ENCODE results near the gene PRIM2.

Gene PRIM2

DNA sequence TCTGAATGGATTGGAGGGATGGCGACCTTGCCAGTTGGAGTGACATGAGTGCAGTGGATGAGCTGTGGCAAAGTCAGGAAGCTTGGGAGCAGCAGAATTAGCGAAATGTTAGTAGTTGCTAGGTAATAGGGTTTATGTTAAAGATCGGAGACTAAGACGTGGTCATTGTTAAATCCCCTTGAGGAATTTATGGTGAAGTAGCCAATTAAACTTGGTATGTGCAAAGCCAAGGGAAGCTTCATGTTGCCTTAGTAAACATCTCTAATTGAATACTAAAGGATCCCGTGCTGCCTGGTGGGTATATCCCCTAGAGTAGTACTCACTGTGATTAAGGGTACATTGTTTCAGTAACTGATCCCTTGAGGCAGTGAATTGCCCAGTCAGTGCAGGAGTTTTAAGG is 106.0 kb downstream of the PRIM2 start:
- TF ChIP-seq, protein P1, sequence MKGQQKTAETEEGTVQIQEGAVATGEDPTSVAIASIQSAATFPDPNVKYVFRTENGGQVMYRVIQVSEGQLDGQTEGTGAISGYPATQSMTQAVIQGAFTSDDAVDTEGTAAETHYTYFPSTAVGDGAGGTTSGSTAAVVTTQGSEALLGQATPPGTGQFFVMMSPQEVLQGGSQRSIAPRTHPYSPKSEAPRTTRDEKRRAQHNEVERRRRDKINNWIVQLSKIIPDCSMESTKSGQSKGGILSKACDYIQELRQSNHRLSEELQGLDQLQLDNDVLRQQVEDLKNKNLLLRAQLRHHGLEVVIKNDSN (IDR thresholded peaks at IDR 0.05), result no peak
- TF ChIP-seq CEBPB (IDR thresholded peaks at IDR 0.05) (no peak), EP300 (IDR thresholded peaks at IDR 0.05; ENCODE audit: borderline replicate concordance) (no peak), TCF12 (IDR thresholded peaks at IDR 0.05; ENCODE audit: low read depth) (no peak), NFIC (IDR thresholded peaks at IDR 0.05) (no peak), ZBTB7A (IDR thresholded peaks at IDR 0.05; ENCODE audit: low read depth) (no peak), YY1 (IDR thresholded peaks at IDR 0.05; ENCODE audit: low read depth) (no peak), TEAD4 (IDR thresholded peaks at IDR 0.05) (no peak), FOXM1 (IDR thresholded peaks at IDR 0.05; ENCODE audit: borderline replicate concordance, low read depth) (no peak), EGR1 (IDR thresholded peaks at IDR 0.05) (no peak), CREB1 (IDR thresholded peaks at IDR 0.05; ENCODE audit: low read depth) (no peak), TAF1 (IDR thresholded peaks at IDR 0.05; ENCODE audit: low read depth) (no peak), RAD21 (IDR thresholded peaks at IDR 0.05; ENCODE audit: low read depth) (no peak)
- TF ChIP-seq, protein P2, sequence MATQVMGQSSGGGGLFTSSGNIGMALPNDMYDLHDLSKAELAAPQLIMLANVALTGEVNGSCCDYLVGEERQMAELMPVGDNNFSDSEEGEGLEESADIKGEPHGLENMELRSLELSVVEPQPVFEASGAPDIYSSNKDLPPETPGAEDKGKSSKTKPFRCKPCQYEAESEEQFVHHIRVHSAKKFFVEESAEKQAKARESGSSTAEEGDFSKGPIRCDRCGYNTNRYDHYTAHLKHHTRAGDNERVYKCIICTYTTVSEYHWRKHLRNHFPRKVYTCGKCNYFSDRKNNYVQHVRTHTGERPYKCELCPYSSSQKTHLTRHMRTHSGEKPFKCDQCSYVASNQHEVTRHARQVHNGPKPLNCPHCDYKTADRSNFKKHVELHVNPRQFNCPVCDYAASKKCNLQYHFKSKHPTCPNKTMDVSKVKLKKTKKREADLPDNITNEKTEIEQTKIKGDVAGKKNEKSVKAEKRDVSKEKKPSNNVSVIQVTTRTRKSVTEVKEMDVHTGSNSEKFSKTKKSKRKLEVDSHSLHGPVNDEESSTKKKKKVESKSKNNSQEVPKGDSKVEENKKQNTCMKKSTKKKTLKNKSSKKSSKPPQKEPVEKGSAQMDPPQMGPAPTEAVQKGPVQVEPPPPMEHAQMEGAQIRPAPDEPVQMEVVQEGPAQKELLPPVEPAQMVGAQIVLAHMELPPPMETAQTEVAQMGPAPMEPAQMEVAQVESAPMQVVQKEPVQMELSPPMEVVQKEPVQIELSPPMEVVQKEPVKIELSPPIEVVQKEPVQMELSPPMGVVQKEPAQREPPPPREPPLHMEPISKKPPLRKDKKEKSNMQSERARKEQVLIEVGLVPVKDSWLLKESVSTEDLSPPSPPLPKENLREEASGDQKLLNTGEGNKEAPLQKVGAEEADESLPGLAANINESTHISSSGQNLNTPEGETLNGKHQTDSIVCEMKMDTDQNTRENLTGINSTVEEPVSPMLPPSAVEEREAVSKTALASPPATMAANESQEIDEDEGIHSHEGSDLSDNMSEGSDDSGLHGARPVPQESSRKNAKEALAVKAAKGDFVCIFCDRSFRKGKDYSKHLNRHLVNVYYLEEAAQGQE (IDR thresholded peaks at IDR 0.05; ENCODE audit: low read depth), result no peak

DNA sequence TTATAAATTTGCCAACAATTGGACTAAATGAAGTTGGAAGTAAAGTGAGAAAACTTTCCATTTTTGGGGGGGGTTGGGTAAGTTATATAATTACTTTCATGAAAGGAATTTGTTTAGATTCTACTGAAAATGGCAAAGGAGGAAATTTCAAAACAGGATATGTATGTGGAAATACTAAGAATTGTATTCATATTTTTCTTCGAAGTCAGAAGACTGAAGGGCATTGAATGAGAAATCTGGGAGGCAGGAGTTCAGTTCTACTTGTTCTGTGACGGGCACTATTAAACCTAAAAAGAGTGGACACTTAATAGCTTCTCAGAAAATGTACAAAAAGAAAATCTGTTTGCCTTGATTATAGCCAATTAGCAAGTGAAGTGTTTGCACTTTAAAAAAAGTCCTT is 114.7 kb downstream of the PRIM2 start:
- no peak for TF ChIP-seq YY1 (IDR thresholded peaks at IDR 0.05; ENCODE audit: low read depth)
- no peak for TF ChIP-seq TCF12 (IDR thresholded peaks at IDR 0.05; ENCODE audit: low read depth)
- no peak for TF ChIP-seq RAD21 (IDR thresholded peaks at IDR 0.05; ENCODE audit: low read depth)
- TF ChIP-seq TAF1 (IDR thresholded peaks at IDR 0.05; ENCODE audit: low read depth), result no peak
- TF ChIP-seq, protein P1 (IDR thresholded peaks at IDR 0.05), result no peak
- TF ChIP-seq TEAD4 (IDR thresholded peaks at IDR 0.05), result no peak
- no peak for TF ChIP-seq FOXM1 (IDR thresholded peaks at IDR 0.05; ENCODE audit: borderline replicate concordance, low read depth)
- no peak for TF ChIP-seq EP300 (IDR thresholded peaks at IDR 0.05; ENCODE audit: borderline replicate concordance)
- no peak for TF ChIP-seq CREB1 (IDR thresholded peaks at IDR 0.05; ENCODE audit: low read depth)

DNA sequence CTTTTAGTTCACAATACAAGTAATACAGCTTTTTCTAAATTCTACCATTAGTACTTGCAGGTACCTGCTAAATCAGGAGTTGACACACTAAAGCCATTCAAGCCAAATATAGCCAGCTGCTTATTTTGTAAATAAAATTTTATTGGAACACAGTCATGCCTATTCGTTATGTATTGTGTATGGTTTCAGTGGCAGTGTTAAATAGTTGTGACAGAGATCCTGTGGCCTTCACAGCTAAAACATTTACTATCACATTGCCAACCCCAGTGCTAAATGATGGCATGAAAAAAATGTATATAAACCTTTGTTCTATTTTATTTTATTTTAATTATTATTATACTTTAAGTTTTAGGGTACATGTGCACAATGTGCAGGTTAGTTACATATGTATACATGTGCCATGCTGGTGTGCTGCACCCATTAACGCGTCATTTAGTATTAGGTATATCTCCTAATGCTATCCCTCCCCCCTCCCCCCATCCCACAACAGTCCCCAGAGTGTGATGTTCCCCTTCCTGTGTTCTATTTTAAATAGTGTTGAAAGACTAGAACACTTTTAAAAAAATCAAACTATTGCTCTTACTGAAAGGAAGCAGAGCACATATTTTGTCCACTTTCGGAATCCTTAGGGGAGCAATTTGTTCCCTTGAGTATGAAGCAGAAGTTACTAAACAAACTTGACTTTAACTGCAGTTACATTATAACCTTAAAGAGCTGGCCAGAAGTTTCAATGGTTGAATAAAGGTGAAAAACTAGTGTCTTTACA is 115.7 kb downstream of the PRIM2 start:
- TF ChIP-seq CREB1 (IDR thresholded peaks at IDR 0.05; ENCODE audit: low read depth), result no peak
- no peak for TF ChIP-seq TCF12 (IDR thresholded peaks at IDR 0.05; ENCODE audit: low read depth)
- TF ChIP-seq ZBTB7A (IDR thresholded peaks at IDR 0.05; ENCODE audit: low read depth), result no peak
- TF ChIP-seq CEBPB (IDR thresholded peaks at IDR 0.05), result no peak
- no peak for TF ChIP-seq EGR1 (IDR thresholded peaks at IDR 0.05)
- no peak for TF ChIP-seq NFIC (IDR thresholded peaks at IDR 0.05)
- TF ChIP-seq FOXM1 (IDR thresholded peaks at IDR 0.05; ENCODE audit: borderline replicate concordance, low read depth), result no peak

GRCh38 chr6:57434944-57435343 is 117.5 kb downstream of the PRIM2 start:
- TF ChIP-seq NFIC (IDR thresholded peaks at IDR 0.05) (no peak), TEAD4 (IDR thresholded peaks at IDR 0.05) (no peak), FOXM1 (IDR thresholded peaks at IDR 0.05; ENCODE audit: borderline replicate concordance, low read depth) (no peak), MAX (IDR thresholded peaks at IDR 0.05) (no peak), TAF1 (IDR thresholded peaks at IDR 0.05; ENCODE audit: low read depth) (no peak), RAD21 (IDR thresholded peaks at IDR 0.05; ENCODE audit: low read depth) (no peak), EP300 (IDR thresholded peaks at IDR 0.05; ENCODE audit: borderline replicate concordance) (no peak), YY1 (IDR thresholded peaks at IDR 0.05; ENCODE audit: low read depth) (no peak)

DNA sequence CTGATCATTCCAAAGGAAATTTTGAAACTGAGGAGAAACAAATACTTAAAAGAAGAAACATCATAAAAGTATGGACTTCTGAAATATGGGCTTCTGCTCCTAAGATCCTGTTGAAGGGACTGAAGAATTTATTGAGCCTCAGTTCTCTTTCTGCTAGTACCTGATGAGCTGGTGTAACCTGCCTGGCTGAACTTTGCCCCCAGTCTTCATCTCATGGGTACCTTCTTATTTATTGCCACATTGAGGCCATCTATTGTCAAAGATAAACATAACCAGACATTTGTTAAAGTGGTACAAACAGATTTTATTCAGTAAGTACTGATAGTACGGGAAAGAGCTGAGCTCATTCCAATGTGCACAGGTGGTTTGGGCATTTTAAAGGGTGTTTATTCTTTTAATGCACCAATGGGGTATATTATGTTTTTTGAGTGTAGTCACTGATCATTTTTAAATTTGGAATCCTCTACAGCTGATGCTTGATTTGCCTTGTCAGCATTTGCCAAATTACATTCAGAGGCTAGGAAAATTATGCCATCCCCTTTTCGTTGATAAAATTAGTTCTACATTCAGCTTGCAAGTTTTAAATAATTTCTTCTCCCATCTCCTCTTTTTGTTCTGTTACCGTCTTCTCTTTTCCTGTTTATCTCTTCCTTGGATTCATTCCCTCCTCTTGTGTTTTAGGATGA is 118.2 kb downstream of the PRIM2 start:
- no peak for TF ChIP-seq TAF1 (IDR thresholded peaks at IDR 0.05; ENCODE audit: low read depth)
- no peak for TF ChIP-seq ZBTB7A (IDR thresholded peaks at IDR 0.05; ENCODE audit: low read depth)
- no peak for TF ChIP-seq EGR1 (IDR thresholded peaks at IDR 0.05)
- no peak for TF ChIP-seq YY1 (IDR thresholded peaks at IDR 0.05; ENCODE audit: low read depth)
- no peak for TF ChIP-seq CREB1 (IDR thresholded peaks at IDR 0.05; ENCODE audit: low read depth)
- TF ChIP-seq, protein P1 (IDR thresholded peaks at IDR 0.05), result no peak
- no peak for TF ChIP-seq EP300 (IDR thresholded peaks at IDR 0.05; ENCODE audit: borderline replicate concordance)
- no peak for TF ChIP-seq TCF12 (IDR thresholded peaks at IDR 0.05; ENCODE audit: low read depth)
- TF ChIP-seq FOXM1 (IDR thresholded peaks at IDR 0.05; ENCODE audit: borderline replicate concordance, low read depth), result no peak

- TF ChIP-seq ZBTB7A (IDR thresholded peaks at IDR 0.05; ENCODE audit: low read depth) (no peak), CREB1 (IDR thresholded peaks at IDR 0.05; ENCODE audit: low read depth) (no peak), EP300 (IDR thresholded peaks at IDR 0.05; ENCODE audit: borderline replicate concordance) (no peak), CEBPB (IDR thresholded peaks at IDR 0.05) (no peak), TCF12 (IDR thresholded peaks at IDR 0.05; ENCODE audit: low read depth) (no peak), MAX (IDR thresholded peaks at IDR 0.05) (no peak), RAD21 (IDR thresholded peaks at IDR 0.05; ENCODE audit: low read depth) (no peak), TEAD4 (IDR thresholded peaks at IDR 0.05) (no peak), NFIC (IDR thresholded peaks at IDR 0.05) (no peak), YY1 (IDR thresholded peaks at IDR 0.05; ENCODE audit: low read depth) (no peak)
- TF ChIP-seq, protein P1 (IDR thresholded peaks at IDR 0.05), result no peak
- TF ChIP-seq, protein P2 (IDR thresholded peaks at IDR 0.05; ENCODE audit: low read depth), result no peak
These were observed 151.6 kb downstream of the PRIM2 start for GRCh38 chr6:57469072-57469471.
